ENCODE results near the gene CNIH3. TPM values are rescaled to one million over a fixed set of nuclear protein-coding genes. Genes with fewer than 3 reads are reported as not detected.

CNIH3 gene
- total RNA-seq, 4 donors from 2014 or later = 1.9 to 7.0 (median 4.0) TPM

- Histone ChIP-seq H3K27me3 (no peaks in the 10 kb centered on the region), H3K4me3 (replicated peaks in 1 of 3) (no peak overlapping the region), H3K4me1 (no peaks in the 10 kb centered on the region), H3K9me3 (no peaks in the 10 kb centered on the region), H3K27ac (no peak overlapping the region), H3K36me3 (no peaks in the 10 kb centered on the region)
- intact Hi-C loops (cut with DNase I) = no loop called here
- DNase-seq = no peak
- WGBS, 2 donors = 91 to 93% methylated on average over 4 of the region's 4 CpGs
- TF ChIP-seq POLR2A (IDR thresholded peaks at IDR 0.05) = no peak
- no peak for TF ChIP-seq CTCF (IDR thresholded peaks at IDR 0.05)
Observed at GRCh38 chr1:224749916-224750315, 133.8 kb downstream of the CNIH3 start.

- H3K4me1 ChIP-seq = no peaks in the 10 kb centered on the region
- H3K9me3 ChIP-seq = no peaks in the 10 kb centered on the region
- intact Hi-C loops (cut with DNase I) = no loop called here
- H3K27me3 ChIP-seq = no peaks in the 10 kb centered on the region
- H3K36me3 ChIP-seq = no peaks in the 10 kb centered on the region
- H3K4me3 ChIP-seq (replicated peaks in 1 of 3) = no peak overlapping the region
- DNase-seq = no peak
- WGBS, 2 donors = 85 to 89% methylated on average over 6 of the region's 6 CpGs
- TF ChIP-seq POLR2A (IDR thresholded peaks at IDR 0.05) = no peak
- no peak for TF ChIP-seq CTCF (IDR thresholded peaks at IDR 0.05)
- H3K27ac ChIP-seq = no peak overlapping the region
Observed at GRCh38 chr1:224751624-224752311, 135.7 kb downstream of the CNIH3 start.

GRCh38 chr1:224753491-224753890 is 137.4 kb downstream of the CNIH3 start:
- no peaks in the 10 kb centered on the region for H3K27me3 ChIP-seq
- no peak overlapping the region for H3K27ac ChIP-seq
- WGBS, 2 donors = 76 to 100% methylated on average over 1 of the region's 1 CpG
- H3K9me3 ChIP-seq = no peaks in the 10 kb centered on the region
- no peak overlapping the region for H3K4me3 ChIP-seq (replicated peaks in 1 of 3)
- intact Hi-C loops (cut with DNase I) = no loop called here
- TF ChIP-seq CTCF (IDR thresholded peaks at IDR 0.05) (no peak), POLR2A (IDR thresholded peaks at IDR 0.05) (no peak)
- H3K36me3 ChIP-seq = no peaks in the 10 kb centered on the region
- DNase-seq = no peak
- H3K4me1 ChIP-seq = no peaks in the 10 kb centered on the region

- Histone ChIP-seq H3K27me3 (no peaks in the 10 kb centered on the region), H3K27ac (no peak overlapping the region), H3K36me3 (no peaks in the 10 kb centered on the region), H3K4me1 (no peaks in the 10 kb centered on the region), H3K9me3 (no peaks in the 10 kb centered on the region), H3K4me3 (replicated peaks in 1 of 3) (no peak overlapping the region)
- no peak for TF ChIP-seq CTCF (IDR thresholded peaks at IDR 0.05)
- no peak for TF ChIP-seq POLR2A (IDR thresholded peaks at IDR 0.05)
- DNase-seq = no peak
- intact Hi-C loops (cut with DNase I) = no loop called here
- 80 to 94% methylated on average over 4 of the region's 4 CpGs for whole genome bisulfite sequencing, 2 donors
Observed at GRCh38 chr1:224755586-224755985, 139.5 kb downstream of the CNIH3 start.

- Histone ChIP-seq H3K36me3 (no peaks in the 10 kb centered on the region), H3K4me3 (replicated peaks in 1 of 3) (no peak overlapping the region), H3K4me1 (no peaks in the 10 kb centered on the region), H3K27ac (no peak overlapping the region), H3K9me3 (no peaks in the 10 kb centered on the region), H3K27me3 (no peaks in the 10 kb centered on the region)
- intact Hi-C loops (cut with DNase I) = no loop called here
- TF ChIP-seq POLR2A (IDR thresholded peaks at IDR 0.05) (no peak), CTCF (IDR thresholded peaks at IDR 0.05) (no peak)
- DNase-seq = no peak
- WGBS, 2 donors = 92 to 95% methylated on average over 5 of the region's 5 CpGs
Observed at GRCh38 chr1:224757508-224757907, 141.4 kb downstream of the CNIH3 start.
